GDM1 (cell line): ENCODE measurements around the gene GJD3.
A peak's percentile ranks its signal among the peaks of the same experiment; 100 is the strongest.

Source experiments
- DNase-seq: peaks from one replicate; lab custom pipeline; 2025; lab: John Stamatoyannopoulos, UW

The GJD3 gene

GRCh38 chr17:40340327-40340726 lies 24.2 kb downstream of the GJD3 start:
- no peak for DNase-seq

GRCh38 chr17:40338941-40339649 lies 25.4 kb downstream of the GJD3 start:
- no peak for DNase-seq

GRCh38 chr17:40338058-40338457 lies 26.5 kb downstream of the GJD3 start:
- DNase-seq = peak; percentile 36

GRCh38 chr17:40337351-40337750 lies 27.2 kb downstream of the GJD3 start:
- no peak for DNase-seq

GRCh38 chr17:40335620-40336019 lies 28.9 kb downstream of the GJD3 start:
- no peak for DNase-seq

- no peak for DNase-seq
Observed at GRCh38 chr17:40333781-40334448, 30.6 kb downstream of the GJD3 start.

- DNase-seq = no peak
Observed at GRCh38 chr17:40331743-40332641, 32.5 kb downstream of the GJD3 start.

GRCh38 chr17:40330850-40331470 lies 33.6 kb downstream of the GJD3 start:
- DNase-seq = no peak

GRCh38 chr17:40329839-40330794 lies 34.4 kb downstream of the GJD3 start:
- DNase-seq = peak; percentile 68

- DNase-seq = no peak
Observed at GRCh38 chr17:40328386-40328766, 36.2 kb downstream of the GJD3 start.

GRCh38 chr17:40327735-40328385 lies 36.7 kb downstream of the GJD3 start:
- DNase-seq = no peak

- no peak for DNase-seq
Observed at GRCh38 chr17:40327244-40327729, 37.2 kb downstream of the GJD3 start.

- DNase-seq = no peak
Observed at GRCh38 chr17:40326832-40327199, 37.7 kb downstream of the GJD3 start.

GRCh38 chr17:40326014-40326831 lies 38.3 kb downstream of the GJD3 start:
- no peak for DNase-seq

GRCh38 chr17:40325156-40326013 lies 39.2 kb downstream of the GJD3 start:
- no peak for DNase-seq

- peak; percentile 40 for DNase-seq
Observed at GRCh38 chr17:40323391-40324381, 40.9 kb downstream of the GJD3 start.
